Peyer's patch (tissue), 4 donors: ENCODE results near the gene OLFM2. TPM values are rescaled to one million over a fixed set of nuclear protein-coding genes. Genes with fewer than 3 reads are reported as not detected.

ENCODE experiments used
- DNase-seq, 3 donors: peaks; one replicate each; pipeline ENCODE4 v3.0.0-alpha.2; 2017 to 2019
- H3K27ac ChIP-seq, 4 donors: fragments of 200-600 bp; sonication (generic); one replicate each; pipeline ENCODE4 v1.5.1; 2016 to 2019
- H3K27me3 ChIP-seq, 2 donors: fragments of 200-600 bp; sonication (generic); one replicate each; pipeline ENCODE4 v1.5.1; 2019
- H3K36me3 ChIP-seq, 3 donors: fragments of 200-600 bp; sonication (generic); one replicate each; pipeline ENCODE4 v1.5.1; 2016 to 2019
- H3K4me1 ChIP-seq, 4 donors: fragments of 200-600 bp; sonication (generic); one replicate each; pipeline ENCODE4 v1.5.1; 2016 to 2019
- H3K4me3 ChIP-seq, 4 donors: fragments of 200-600 bp; sonication (generic); 1 replicate in 3 of 4; 2 replicates in 1 of 4; pipeline ENCODE4 v1.5.1; 2016 to 2019; ENCODE audit warnings: mild to moderate bottlenecking in 1 of 4
- H3K9me3 ChIP-seq, 4 donors: fragments of 200-600 bp; sonication (generic); one replicate each; pipeline ENCODE4 v1.5.1; 2016 to 2019; ENCODE audit warnings: mild to moderate bottlenecking in 1 of 4
- CTCF ChIP-seq, 6 experiments: fragments of 450-650 bp in 4 of 6; fragments of 200-600 bp in 2 of 6; sonication (generic) in 1 of 6; IDR thresholded peaks; one replicate each; pipeline ENCODE4 v1.5.1; 2017 to 2019; ENCODE audit warnings: antibody characterized with exemption in 6 of 6, mild to moderate bottlenecking in 3 of 6, moderate library complexity in 1 of 6
- POLR2A ChIP-seq, 2 donors: fragments of 450-650 bp; IDR thresholded peaks; one replicate each; pipeline ENCODE4 v1.5.1; 2017; ENCODE audit warnings: antibody characterized with exemption in 2 of 2, mild to moderate bottlenecking in 2 of 2, moderate library complexity in 2 of 2
- total RNA-seq, 4 donors: library from RNA; depleted of rRNA; stranded (reverse); fragments of >200 nt; gene quantifications; one replicate each; pipeline ENCODE4 v1.1.0, GENCODE V29; 2016

Gene OLFM2
- total RNA-seq, 4 donors from 2014 or later: 1.1 to 5.3 (median 2.1) TPM; not detected in 1

- no peaks in the 10 kb centered on the region for H3K27me3 ChIP-seq
- H3K4me1 ChIP-seq: no peaks in the 10 kb centered on the region
- TF ChIP-seq CTCF (IDR thresholded peaks at IDR 0.05): no peak
- TF ChIP-seq POLR2A (IDR thresholded peaks at IDR 0.05): no peak
- no peak for DNase-seq
- H3K36me3 ChIP-seq: no peaks in the 10 kb centered on the region
- H3K27ac ChIP-seq: peak overlapping the region; percentile 58 to 79 (median 66)
- H3K9me3 ChIP-seq: no peaks in the 10 kb centered on the region
- peak overlapping the region in 2 of 4 donors; percentile 6 to 19 for H3K4me3 ChIP-seq
Measured at GRCh38 chr19:9857920-9858746, 78.2 kb downstream of the OLFM2 start.

- no peaks in the 10 kb centered on the region for H3K36me3 ChIP-seq
- H3K4me1 ChIP-seq: no peaks in the 10 kb centered on the region
- H3K9me3 ChIP-seq: no peaks in the 10 kb centered on the region
- peak overlapping the region in 1 of 4 donors; percentile 6 for H3K4me3 ChIP-seq
- TF ChIP-seq POLR2A (IDR thresholded peaks at IDR 0.05) (no peak), CTCF (IDR thresholded peaks at IDR 0.05) (no peak)
- no peaks in the 10 kb centered on the region for H3K27me3 ChIP-seq
- peak overlapping the region in 3 of 4 donors; percentile 62 to 79 (median 71) for H3K27ac ChIP-seq
- no peak for DNase-seq
Measured at GRCh38 chr19:9857076-9857721, 79.1 kb downstream of the OLFM2 start.

DNA sequence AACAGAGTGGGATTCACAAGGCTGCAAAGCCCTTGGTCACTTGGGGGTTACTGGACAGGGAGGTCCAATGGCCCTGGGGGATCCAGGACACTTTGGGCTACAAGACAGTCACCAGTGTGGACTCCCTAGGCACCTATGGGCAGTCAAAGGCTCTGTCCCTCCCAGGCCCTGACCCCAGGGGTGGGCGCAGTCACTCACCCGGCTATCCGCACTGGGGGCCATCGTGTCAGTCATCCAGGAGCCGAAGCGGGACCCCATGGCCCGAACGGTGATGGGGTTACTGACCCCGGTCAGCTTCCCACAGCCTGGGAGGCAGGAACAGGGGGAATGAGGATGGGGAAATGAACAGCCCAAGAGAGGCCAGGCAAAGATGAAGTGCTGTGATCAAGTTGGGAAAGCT lies 79.7 kb downstream of the OLFM2 start:
- Histone ChIP-seq H3K36me3 (no peaks in the 10 kb centered on the region), H3K4me1 (no peaks in the 10 kb centered on the region), H3K4me3 (no peak overlapping the region), H3K27me3 (no peaks in the 10 kb centered on the region), H3K9me3 (no peaks in the 10 kb centered on the region), H3K27ac (peak overlapping the region in 1 of 4 donors; percentile 71)
- TF ChIP-seq POLR2A (IDR thresholded peaks at IDR 0.05) (no peak), CTCF (IDR thresholded peaks at IDR 0.05) (no peak)
- no peak for DNase-seq

DNA sequence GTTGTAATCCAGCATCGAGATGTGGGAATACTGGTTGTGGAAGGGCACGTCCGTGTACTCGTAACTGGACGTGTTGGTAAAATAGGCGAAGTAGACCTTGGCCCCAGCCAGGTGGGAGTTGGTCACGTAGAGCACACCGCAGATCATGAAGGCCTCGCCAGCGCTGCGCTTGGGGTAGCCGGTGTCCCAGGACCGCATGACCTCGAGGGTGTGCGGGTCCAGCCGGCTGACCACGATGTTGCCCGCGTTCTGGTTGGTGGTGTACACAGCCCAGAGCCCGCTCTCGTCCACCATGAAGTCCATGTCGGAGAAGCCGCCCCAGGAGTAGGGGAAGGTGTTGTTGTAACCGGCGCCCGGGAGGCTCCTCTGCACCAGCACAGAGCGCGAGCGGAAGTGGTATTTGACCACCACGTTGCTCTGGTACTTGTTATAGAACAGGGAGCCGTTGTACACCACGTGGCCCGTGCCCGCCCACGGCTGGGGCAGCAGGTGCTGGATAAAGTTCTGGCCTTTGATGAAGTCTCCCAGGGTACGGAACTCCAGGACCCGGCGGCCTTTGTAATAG lies 82.0 kb downstream of the OLFM2 start:
- Histone ChIP-seq H3K4me1 (no peaks in the 10 kb centered on the region), H3K27me3 (no peaks in the 10 kb centered on the region), H3K36me3 (peaks cover 0 to 7% (median 0%) of the 10 kb centered on the region in 3 donors), H3K27ac (no peak overlapping the region), H3K9me3 (no peaks in the 10 kb centered on the region), H3K4me3 (no peak overlapping the region)
- DNase-seq: no peak
- TF ChIP-seq CTCF (IDR thresholded peaks at IDR 0.05) (no peak), POLR2A (IDR thresholded peaks at IDR 0.05) (no peak)

DNA sequence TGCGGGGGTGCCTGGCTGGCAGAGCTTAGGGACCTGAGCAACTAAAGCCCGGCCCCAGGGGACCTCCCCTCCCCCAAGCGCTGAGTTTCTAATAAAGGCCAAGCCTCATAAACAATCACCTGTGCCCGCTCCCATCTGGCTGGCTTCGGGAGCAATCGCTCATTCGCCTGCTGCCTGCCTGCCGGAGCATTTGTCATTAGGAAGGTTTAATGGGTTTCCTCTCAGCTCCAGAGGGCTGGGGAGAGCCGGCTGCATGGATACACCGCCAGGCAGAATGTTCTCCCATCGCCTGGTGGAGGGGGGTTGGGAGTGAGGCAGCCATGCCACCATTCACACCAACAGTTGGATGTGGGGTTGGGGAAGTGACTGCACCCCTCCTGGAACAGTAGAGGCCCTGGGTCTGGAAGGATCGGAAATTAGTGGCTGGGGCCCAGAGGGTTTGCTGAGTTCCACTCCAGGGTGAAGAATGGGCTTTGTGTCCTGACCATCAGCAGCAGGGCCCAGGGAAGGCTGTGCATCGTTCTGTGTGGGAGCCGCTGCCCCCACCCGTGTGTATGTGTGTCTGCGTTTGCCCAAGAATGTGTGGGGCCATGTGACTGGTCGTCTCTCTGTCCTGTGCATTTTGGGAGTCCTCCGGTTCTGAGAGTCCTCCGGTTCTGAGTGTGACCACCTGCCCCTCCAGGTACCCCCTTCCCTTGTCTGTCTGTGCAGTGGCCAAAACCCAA lies 85.9 kb downstream of the OLFM2 start:
- no peak overlapping the region for H3K27ac ChIP-seq
- no peaks in the 10 kb centered on the region for H3K4me1 ChIP-seq

More for the DNA sequence above, 85.9 kb downstream of the OLFM2 start:
- DNase-seq: no peak
- Histone ChIP-seq H3K9me3 (no peaks in the 10 kb centered on the region), H3K36me3 (peaks cover 0 to 35% (median 0%) of the 10 kb centered on the region in 3 donors), H3K4me3 (no peak overlapping the region), H3K27me3 (no peaks in the 10 kb centered on the region)
- TF ChIP-seq CTCF (IDR thresholded peaks at IDR 0.05): no peak
- no peak for TF ChIP-seq POLR2A (IDR thresholded peaks at IDR 0.05)
